SH-SY5Y (cell line): ENCODE results near the gene FAM3C.

ENCODE experiments used
- GATA2 ChIP-seq: IDR thresholded peaks from 2 replicates; pipeline ENCODE4 v1.6.1; 2011; ENCODE audit warnings: mild to moderate bottlenecking, low read depth, low read length
- GATA3 ChIP-seq: IDR thresholded peaks from 2 replicates; pipeline ENCODE4 v1.6.1; 2011; ENCODE audit warnings: low read depth, mild to moderate bottlenecking, low read length, moderate library complexity

GRCh38 chr7:121393005-121393366 lies 3.1 kb downstream of the FAM3C start:
- no peak for TF ChIP-seq GATA3
- no peak for TF ChIP-seq GATA2
